Measurements from ENCODE around the gene SORCS1.

Gene SORCS1

GRCh38 chr10:106777841-106778240, 386.7 kb downstream of the SORCS1 start:
- ChIA-PET POLR2A (no interaction called here), CTCF (no interaction called here)
- Histone ChIP-seq H3K27ac (ENCODE audit: extremely low read depth, low read depth, low read length) (no peak overlapping the region), H3K4me3 (ENCODE audit: low read depth, low read length) (no peak overlapping the region), H3K36me3 (ENCODE audit: control insufficient read depth in 2 of 2, insufficient read depth in 1 of 2, low read length in 2 of 2) (no peaks in the 10 kb centered on the region), H3K4me1 (ENCODE audit: control insufficient read depth, insufficient read depth, low read length) (no peaks in the 10 kb centered on the region), H3K9me3 (ENCODE audit: control insufficient read depth, insufficient read depth, low read depth, low read length) (no peaks in the 10 kb centered on the region)
- TF ChIP-seq ZNF19 (tag by site-specific recombination; IDR thresholded peaks at IDR 0.05; ENCODE audit: low read depth) (no peak), EGR2 (tag by site-specific recombination; IDR thresholded peaks at IDR 0.05; ENCODE audit: low read depth) (no peak), ZNF513 (tag by site-specific recombination; IDR thresholded peaks at IDR 0.05) (no peak), GLI4 (tag by site-specific recombination; IDR thresholded peaks at IDR 0.05) (no peak)
- TF ChIP-seq, protein P1, sequence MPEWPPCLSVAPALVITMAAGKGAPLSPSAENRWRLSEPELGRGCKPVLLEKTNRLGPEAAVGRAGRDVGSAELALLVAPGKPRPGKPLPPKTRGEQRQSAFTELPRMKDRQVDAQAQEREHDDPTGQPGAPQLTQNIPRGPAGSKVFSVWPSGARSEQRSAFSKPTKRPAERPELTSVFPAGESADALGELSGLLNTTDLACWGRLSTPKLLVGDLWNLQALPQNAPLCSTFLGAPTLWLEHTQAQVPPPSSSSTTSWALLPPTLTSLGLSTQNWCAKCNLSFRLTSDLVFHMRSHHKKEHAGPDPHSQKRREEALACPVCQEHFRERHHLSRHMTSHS (tag by site-specific recombination; IDR thresholded peaks at IDR 0.05) = no peak

GRCh38 chr10:106775127-106775526, 389.4 kb downstream of the SORCS1 start:
- no peak overlapping the region for H3K27ac ChIP-seq (ENCODE audit: extremely low read depth, low read depth, low read length)
- no peak for TF ChIP-seq ZNF138 (tag by site-specific recombination; IDR thresholded peaks at IDR 0.05; ENCODE audit: borderline replicate concordance)
- TF ChIP-seq ZNF214 (tag by site-specific recombination; IDR thresholded peaks at IDR 0.05; ENCODE audit: borderline replicate concordance) = no peak
- POLR2A ChIA-PET = no interaction called here
- H3K9me3 ChIP-seq (ENCODE audit: control insufficient read depth, insufficient read depth, low read depth, low read length) = no peaks in the 10 kb centered on the region
- H3K4me1 ChIP-seq (ENCODE audit: control insufficient read depth, insufficient read depth, low read length) = no peaks in the 10 kb centered on the region
- no peak overlapping the region for H3K4me3 ChIP-seq (ENCODE audit: low read depth, low read length)
- H3K36me3 ChIP-seq (ENCODE audit: control insufficient read depth in 2 of 2, insufficient read depth in 1 of 2, low read length in 2 of 2) = no peaks in the 10 kb centered on the region
- CTCF ChIA-PET = interaction anchor here (0.6 kb wide), 1 partner anchor 842 kb away, joined by 3 read pairs; no protein-coding TSS in a partner anchor

- H3K27ac ChIP-seq (ENCODE audit: extremely low read depth, low read depth, low read length) = no peak overlapping the region
- no peaks in the 10 kb centered on the region for H3K36me3 ChIP-seq (ENCODE audit: control insufficient read depth in 2 of 2, insufficient read depth in 1 of 2, low read length in 2 of 2)
- no peaks in the 10 kb centered on the region for H3K4me1 ChIP-seq (ENCODE audit: control insufficient read depth, insufficient read depth, low read length)
- H3K4me3 ChIP-seq (ENCODE audit: low read depth, low read length) = no peak overlapping the region
- POLR2A ChIA-PET = interaction anchor here (0.5 kb wide), 1 partner anchor 59 kb away, joined by 4 read pairs; no protein-coding TSS in a partner anchor
- CTCF ChIA-PET = no interaction called here
- no peaks in the 10 kb centered on the region for H3K9me3 ChIP-seq (ENCODE audit: control insufficient read depth, insufficient read depth, low read depth, low read length)
- TF ChIP-seq, protein P2, sequence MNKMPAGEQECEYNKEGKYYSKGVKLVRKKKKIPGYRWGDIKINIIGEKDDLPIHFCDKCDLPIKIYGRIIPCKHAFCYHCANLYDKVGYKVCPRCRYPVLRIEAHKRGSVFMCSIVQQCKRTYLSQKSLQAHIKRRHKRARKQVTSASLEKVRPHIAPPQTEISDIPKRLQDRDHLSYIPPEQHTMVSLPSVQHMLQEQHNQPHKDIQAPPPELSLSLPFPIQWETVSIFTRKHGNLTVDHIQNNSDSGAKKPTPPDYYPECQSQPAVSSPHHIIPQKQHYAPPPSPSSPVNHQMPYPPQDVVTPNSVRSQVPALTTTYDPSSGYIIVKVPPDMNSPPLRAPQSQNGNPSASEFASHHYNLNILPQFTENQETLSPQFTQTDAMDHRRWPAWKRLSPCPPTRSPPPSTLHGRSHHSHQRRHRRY (tag by site-specific recombination; IDR thresholded peaks at IDR 0.05) = no peak
- TF ChIP-seq ZNF157 (tag by site-specific recombination; IDR thresholded peaks at IDR 0.05) (no peak), ZNF274 (IDR thresholded peaks at IDR 0.05; ENCODE audit: low read length) (no peak), ZNF274 (tag by site-specific recombination; IDR thresholded peaks at IDR 0.05; ENCODE audit: borderline replicate concordance) (no peak), PATZ1 (tag by site-specific recombination; IDR thresholded peaks at IDR 0.05) (no peak), ZBTB48 (tag by site-specific recombination; IDR thresholded peaks at IDR 0.05) (no peak), ZNF596 (tag by site-specific recombination; IDR thresholded peaks at IDR 0.05) (no peak), ZNF610 (tag by site-specific recombination; IDR thresholded peaks at IDR 0.05; ENCODE audit: borderline replicate concordance) (no peak), KLF16 (tag by site-specific recombination; IDR thresholded peaks at IDR 0.05) (no peak), SCRT2 (tag by site-specific recombination; IDR thresholded peaks at IDR 0.05) (no peak), ZNF837 (tag by site-specific recombination; IDR thresholded peaks at IDR 0.05) (no peak), ZNF335 (tag by site-specific recombination; conservative IDR thresholded peaks at IDR 0.05) (no peak), ZNF677 (tag by site-specific recombination; IDR thresholded peaks at IDR 0.05) (no peak), ZBTB21 (tag by site-specific recombination; IDR thresholded peaks at IDR 0.05) (no peak), ZNF560 (tag by site-specific recombination; IDR thresholded peaks at IDR 0.05; ENCODE audit: borderline replicate concordance) (no peak), ZNF670 (tag by site-specific recombination; IDR thresholded peaks at IDR 0.05; ENCODE audit: low read depth) (no peak)
- TF ChIP-seq, protein P3, sequence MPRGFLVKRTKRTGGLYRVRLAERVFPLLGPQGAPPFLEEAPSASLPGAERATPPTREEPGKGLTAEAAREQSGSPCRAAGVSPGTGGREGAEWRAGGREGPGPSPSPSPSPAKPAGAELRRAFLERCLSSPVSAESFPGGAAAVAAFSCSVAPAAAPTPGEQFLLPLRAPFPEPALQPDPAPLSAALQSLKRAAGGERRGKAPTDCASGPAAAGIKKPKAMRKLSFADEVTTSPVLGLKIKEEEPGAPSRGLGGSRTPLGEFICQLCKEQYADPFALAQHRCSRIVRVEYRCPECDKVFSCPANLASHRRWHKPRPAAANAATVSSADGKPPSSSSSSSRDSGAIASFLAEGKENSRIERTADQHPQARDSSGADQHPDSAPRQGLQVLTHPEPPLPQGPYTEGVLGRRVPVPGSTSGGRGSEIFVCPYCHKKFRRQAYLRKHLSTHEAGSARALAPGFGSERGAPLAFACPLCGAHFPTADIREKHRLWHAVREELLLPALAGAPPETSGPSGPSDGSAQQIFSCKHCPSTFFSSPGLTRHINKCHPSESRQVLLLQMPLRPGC (tag by site-specific recombination; IDR thresholded peaks at IDR 0.05) = no peak
Measured at GRCh38 chr10:106772957-106773356, 391.5 kb downstream of the SORCS1 start.

Measured in HEK293 (cell line).